Stimulated activated naive CD8-positive, alpha-beta T cell treated with anti-CD3 and anti-CD28 coated beads, Interleukin-15, amount 100 ng/mL, for 72 hours (primary cell): ENCODE measurements around the gene GTF3C2.
A peak's percentile ranks its signal among the peaks of the same experiment; 100 is the strongest.
"Not testable (repeated sequence)": the region's sequence is repeated elsewhere in the genome, so short reads cannot be mapped to it uniquely, and the experiment has no call there.

ENCODE experiments used
- ATAC-seq: fragments of 150-1000 bp; cut with Tn5 transposase; 2 replicates; pipeline ENCODE4 v1.10.0; 2021; ENCODE audit warnings: mild to moderate bottlenecking, moderate library complexity
- DNase-seq, 2 donors: peaks; one replicate each; pipeline ENCODE4 v3.0.0; 2021 to 2022
- H3K27ac Mint-ChIP-seq, 2 donors: one replicate each; pipeline ENCODE4 v1.8.0; 2022; ENCODE audit warnings: mild to moderate bottlenecking in 2 of 2, mixed read lengths in 2 of 2, moderate library complexity in 2 of 2
- H3K27me3 Mint-ChIP-seq: one replicate; pipeline ENCODE4 v1.8.0; 2022; ENCODE audit warnings: mixed read lengths
- H3K4me1 Mint-ChIP-seq: one replicate; pipeline ENCODE4 v1.8.0; 2022; ENCODE audit warnings: mild to moderate bottlenecking, mixed read lengths
- H3K4me3 Mint-ChIP-seq, 2 donors: one replicate each; pipeline ENCODE4 v1.8.0; 2022; ENCODE audit warnings: mild to moderate bottlenecking in 2 of 2, mixed read lengths in 2 of 2, moderate library complexity in 1 of 2
- H3K9me3 Mint-ChIP-seq, 2 donors: one replicate each; pipeline ENCODE4 v1.8.0; 2022; ENCODE audit warnings: mixed read lengths in 2 of 2

Gene GTF3C2

GRCh38 chr2:27353762-27354596 lies 2.6 kb downstream of the GTF3C2 start:
- Mint-ChIP-seq H3K9me3 (no peaks in the 10 kb centered on the region), H3K4me1 (peaks cover 65% of the 10 kb centered on the region), H3K4me3 (peak overlapping the region; percentile 33 to 34), H3K27ac (peak overlapping the region in 1 of 2 donors; percentile 70), H3K27me3 (no peaks in the 10 kb centered on the region)
- DNase-seq (no peak), ATAC-seq (no peak)

GRCh38 chr2:27353386-27353761 lies 3.2 kb downstream of the GTF3C2 start:
- H3K27me3 Mint-ChIP-seq, H3K27ac Mint-ChIP-seq, H3K9me3 Mint-ChIP-seq, DNase-seq, ATAC-seq: not testable (repeated sequence)
- Mint-ChIP-seq H3K4me1 (peaks cover 61% of the 10 kb centered on the region), H3K4me3 (peak overlapping the region in 1 of 2 donors; percentile 34)

GRCh38 chr2:27351802-27352598 lies 4.6 kb downstream of the GTF3C2 start:
- peaks cover 66% of the 10 kb centered on the region for H3K4me1 Mint-ChIP-seq
- DNase-seq: no peak
- peak; percentile 52 for ATAC-seq
- H3K4me3 Mint-ChIP-seq: peak overlapping the region; percentile 35 to 40
- peak overlapping the region in 1 of 2 donors; percentile 1 for H3K27ac Mint-ChIP-seq
- H3K27me3 Mint-ChIP-seq: no peaks in the 10 kb centered on the region
- no peaks in the 10 kb centered on the region for H3K9me3 Mint-ChIP-seq

GRCh38 chr2:27350106-27350693 lies 6.4 kb downstream of the GTF3C2 start:
- no peak overlapping the region for H3K27ac Mint-ChIP-seq
- peaks cover 64% of the 10 kb centered on the region for H3K4me1 Mint-ChIP-seq
- H3K27me3 Mint-ChIP-seq: no peaks in the 10 kb centered on the region
- ATAC-seq (no peak), DNase-seq (no peak)
- no peak overlapping the region for H3K4me3 Mint-ChIP-seq
- no peaks in the 10 kb centered on the region for H3K9me3 Mint-ChIP-seq

GRCh38 chr2:27347641-27348040 lies 8.9 kb downstream of the GTF3C2 start:
- H3K4me1 Mint-ChIP-seq: peaks cover 44% of the 10 kb centered on the region
- no peaks in the 10 kb centered on the region for H3K27me3 Mint-ChIP-seq
- peak overlapping the region in 1 of 2 donors; percentile 12 for H3K4me3 Mint-ChIP-seq
- H3K9me3 Mint-ChIP-seq: no peaks in the 10 kb centered on the region
- no peak overlapping the region for H3K27ac Mint-ChIP-seq
- DNase-seq: no peak
- no peak for ATAC-seq

GRCh38 chr2:27336173-27336572 lies 20.4 kb downstream of the GTF3C2 start:
- ATAC-seq: no peak
- peak overlapping the region in 1 of 2 donors; percentile 61 for H3K27ac Mint-ChIP-seq

GRCh38 chr2:27335311-27335710 lies 21.3 kb downstream of the GTF3C2 start:
- Mint-ChIP-seq H3K27ac (peak overlapping the region in 1 of 2 donors; percentile 8), H3K27me3 (no peaks in the 10 kb centered on the region), H3K4me3 (no peak overlapping the region), H3K4me1 (no peaks in the 10 kb centered on the region), H3K9me3 (no peaks in the 10 kb centered on the region)
- no peak for DNase-seq
- no peak for ATAC-seq

More at GRCh38 chr2:27336173-27336572, 20.4 kb downstream of the GTF3C2 start:
- DNase-seq: no peak
- H3K4me1 Mint-ChIP-seq: no peaks in the 10 kb centered on the region
- H3K9me3 Mint-ChIP-seq: no peaks in the 10 kb centered on the region
- H3K4me3 Mint-ChIP-seq: no peak overlapping the region
- H3K27me3 Mint-ChIP-seq: no peaks in the 10 kb centered on the region

- peaks cover 19% of the 10 kb centered on the region for H3K4me1 Mint-ChIP-seq
- H3K27me3 Mint-ChIP-seq: no peaks in the 10 kb centered on the region
- H3K4me3 Mint-ChIP-seq: peak overlapping the region in 1 of 2 donors; percentile 3
- no peak for DNase-seq
- no peak for ATAC-seq
- H3K27ac Mint-ChIP-seq: peak overlapping the region in 1 of 2 donors; percentile 63
- H3K9me3 Mint-ChIP-seq: no peaks in the 10 kb centered on the region
Measured at GRCh38 chr2:27324720-27325119, 31.8 kb downstream of the GTF3C2 start.

- Mint-ChIP-seq H3K27ac (peak overlapping the region; percentile 99), H3K27me3 (no peaks in the 10 kb centered on the region), H3K4me3 (peak overlapping the region; percentile 97 to 99), H3K9me3 (no peaks in the 10 kb centered on the region), H3K4me1 (peaks cover 19% of the 10 kb centered on the region)
- ATAC-seq: no peak
- no peak for DNase-seq
Measured at GRCh38 chr2:27323596-27324285, 32.8 kb downstream of the GTF3C2 start.

- DNase-seq: peak; percentile 73 to 86
- H3K4me3 Mint-ChIP-seq: peak within 1 kb of the TSS; percentile 97 to 99
- no peaks in the 10 kb centered on the region for H3K9me3 Mint-ChIP-seq
Measured at GRCh38 chr2:27322766-27323595, 33.6 kb downstream of the GTF3C2 start, which contains the start of gene MPV17. Gene MPV17 (minus strand): TSS chr2:27323097. CDS start chr2:27322517, 580 bp downstream.

GRCh38 chr2:27322301-27322765 lies 34.2 kb downstream of the GTF3C2 start:
- ATAC-seq: peak; percentile 54
- H3K9me3 Mint-ChIP-seq: no peaks in the 10 kb centered on the region
- DNase-seq: peak in 1 of 2 donors; percentile 26
- no peaks in the 10 kb centered on the region for H3K27me3 Mint-ChIP-seq
- H3K27ac Mint-ChIP-seq: peak overlapping the region; percentile 74 to 99
- peaks cover 19% of the 10 kb centered on the region for H3K4me1 Mint-ChIP-seq
- peak overlapping the region; percentile 97 to 99 for H3K4me3 Mint-ChIP-seq

More at GRCh38 chr2:27322766-27323595, 33.6 kb downstream of the GTF3C2 start, which contains the start of gene MPV17:
- Mint-ChIP-seq H3K27ac (peak within 1 kb of the TSS; percentile 99), H3K27me3 (no peaks in the 10 kb centered on the region), H3K4me1 (peaks cover 19% of the 10 kb centered on the region)
- peak; percentile 98 for ATAC-seq

- H3K4me1 Mint-ChIP-seq: peaks cover 19% of the 10 kb centered on the region
- ATAC-seq (no peak), DNase-seq (no peak)
- no peak overlapping the region for H3K4me3 Mint-ChIP-seq
- no peak overlapping the region for H3K27ac Mint-ChIP-seq
- no peaks in the 10 kb centered on the region for H3K9me3 Mint-ChIP-seq
- H3K27me3 Mint-ChIP-seq: no peaks in the 10 kb centered on the region
Measured at GRCh38 chr2:27320958-27321543, 35.5 kb downstream of the GTF3C2 start.

GRCh38 chr2:27319839-27320238 lies 36.7 kb downstream of the GTF3C2 start:
- not testable (repeated sequence) for H3K9me3 Mint-ChIP-seq, H3K27me3 Mint-ChIP-seq, DNase-seq, H3K4me3 Mint-ChIP-seq, H3K27ac Mint-ChIP-seq, ATAC-seq
- H3K4me1 Mint-ChIP-seq: peaks cover 19% of the 10 kb centered on the region
